HG03354 (cell line): ENCODE data around the gene SMARCD1.
"Not testable (repeated sequence)": the region's sequence is repeated elsewhere in the genome, so short reads cannot be mapped to it uniquely, and the experiment has no call there.

Source experiments
- ATAC-seq: cut with Tn5 transposase; IDR thresholded peaks from one replicate; pipeline ENCODE4 v1.9.1; 2021; ENCODE audit warnings: mild to moderate bottlenecking; ENCODE audit not compliant: unreplicated experiment, poor library complexity, severe bottlenecking

Gene SMARCD1

DNA sequence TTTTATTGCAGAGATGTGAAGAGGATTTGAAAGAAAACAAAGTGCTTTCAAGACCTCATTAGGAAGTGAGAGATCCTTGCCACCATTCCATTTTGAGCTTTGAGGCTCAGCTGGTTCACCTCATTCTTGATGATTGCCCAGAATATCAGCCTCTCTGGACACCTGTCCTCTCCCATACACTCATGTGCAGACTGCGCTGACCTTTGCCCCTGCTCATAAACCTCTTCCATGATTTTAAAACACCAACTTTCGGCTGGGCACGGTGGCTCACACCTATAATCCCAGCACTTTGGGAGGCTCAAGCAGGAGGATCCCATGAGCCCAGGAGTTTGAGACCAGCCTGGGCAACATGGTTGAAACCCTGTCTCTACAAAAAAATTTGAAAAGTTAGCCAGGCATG, 35.8 kb downstream of the SMARCD1 start:
- ATAC-seq: no peak

GRCh38 chr12:50121641-50122040, 36.5 kb downstream of the SMARCD1 start:
- no peak for ATAC-seq

GRCh38 chr12:50123203-50123602, 38.1 kb downstream of the SMARCD1 start:
- no peak for ATAC-seq

DNA sequence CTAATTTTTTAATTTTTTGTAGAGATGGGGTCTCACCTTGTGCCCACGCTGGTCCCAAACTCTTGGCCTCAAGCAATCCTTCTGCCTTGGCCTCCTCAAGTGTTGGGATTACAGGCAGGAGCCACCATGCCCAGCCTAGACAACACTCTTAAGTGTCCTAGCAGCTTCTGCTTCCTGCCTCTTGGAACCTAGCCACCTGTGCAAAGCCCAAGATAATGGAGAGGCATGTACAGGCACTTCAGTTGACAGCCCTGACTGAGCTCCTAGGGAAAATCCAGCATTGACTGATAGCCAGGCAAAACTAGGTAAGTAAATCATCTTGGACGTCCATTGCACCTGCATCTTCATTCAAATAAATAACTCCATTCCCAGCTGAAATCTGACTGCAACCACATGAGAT, 42.4 kb downstream of the SMARCD1 start:
- no peak for ATAC-seq

DNA sequence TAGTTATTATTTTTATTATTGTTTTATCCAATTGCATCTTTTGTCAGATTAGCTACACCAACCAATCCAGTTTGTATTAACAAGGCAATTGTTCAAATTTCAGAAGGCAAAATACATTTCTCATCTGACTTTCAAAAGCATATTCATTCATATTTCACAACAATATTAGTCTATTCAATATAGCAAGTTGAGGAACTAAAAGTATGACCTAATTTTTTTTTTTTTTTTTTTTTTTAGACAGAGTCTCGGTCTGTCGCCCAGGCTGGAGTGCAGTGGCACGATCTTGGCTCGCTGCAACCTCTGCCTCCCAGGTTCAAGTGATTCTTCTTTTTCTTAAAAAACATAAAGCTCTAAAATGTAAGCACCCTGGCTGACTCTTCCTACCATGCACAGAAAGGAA, 44.1 kb downstream of the SMARCD1 start:
- no peak for ATAC-seq

- ATAC-seq: no peak
Measured at GRCh38 chr12:50132505-50133135, 47.5 kb downstream of the SMARCD1 start.

GRCh38 chr12:50142993-50143392, 57.9 kb downstream of the SMARCD1 start:
- ATAC-seq: no peak

GRCh38 chr12:50145439-50145838, 60.3 kb downstream of the SMARCD1 start:
- no peak for ATAC-seq

DNA sequence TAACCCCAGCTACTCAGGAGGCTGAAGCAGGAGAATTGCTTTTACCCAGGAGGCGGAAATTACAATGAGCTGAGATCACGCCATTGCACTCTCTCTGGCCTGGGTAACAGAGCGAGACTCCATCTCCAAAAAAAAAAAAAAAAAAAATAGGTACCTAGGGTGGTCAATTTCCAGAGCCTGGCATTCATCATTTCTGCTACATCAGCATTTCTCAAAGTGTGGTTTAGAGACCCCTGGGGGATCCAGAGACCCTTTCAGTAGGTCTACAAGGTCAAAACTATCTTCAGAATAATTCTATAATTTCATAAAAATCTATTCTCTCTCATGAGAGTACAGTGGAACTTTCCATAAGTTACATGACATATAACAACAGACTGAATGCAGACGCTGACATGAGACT, 62.1 kb downstream of the SMARCD1 start:
- no peak for ATAC-seq

- not testable (repeated sequence) for ATAC-seq
Measured at GRCh38 chr12:50148011-50148410, 62.9 kb downstream of the SMARCD1 start.

GRCh38 chr12:50149311-50149710, 64.2 kb downstream of the SMARCD1 start:
- ATAC-seq: no peak
